GM12892 (cell line): Measurements from ENCODE around the gene SLCO3A1.

ENCODE experiments used
- POLR2A ChIP-seq: IDR thresholded peaks from 2 replicates; pipeline ENCODE4 v1.6.1; 2011; ENCODE audit warnings: low read depth, low read length, control low read depth
- TAF1 ChIP-seq: IDR thresholded peaks from 2 replicates; pipeline ENCODE4 v1.6.1; 2011; ENCODE audit warnings: low read depth, mild to moderate bottlenecking, control low read depth, low read length, borderline replicate concordance

DNA sequence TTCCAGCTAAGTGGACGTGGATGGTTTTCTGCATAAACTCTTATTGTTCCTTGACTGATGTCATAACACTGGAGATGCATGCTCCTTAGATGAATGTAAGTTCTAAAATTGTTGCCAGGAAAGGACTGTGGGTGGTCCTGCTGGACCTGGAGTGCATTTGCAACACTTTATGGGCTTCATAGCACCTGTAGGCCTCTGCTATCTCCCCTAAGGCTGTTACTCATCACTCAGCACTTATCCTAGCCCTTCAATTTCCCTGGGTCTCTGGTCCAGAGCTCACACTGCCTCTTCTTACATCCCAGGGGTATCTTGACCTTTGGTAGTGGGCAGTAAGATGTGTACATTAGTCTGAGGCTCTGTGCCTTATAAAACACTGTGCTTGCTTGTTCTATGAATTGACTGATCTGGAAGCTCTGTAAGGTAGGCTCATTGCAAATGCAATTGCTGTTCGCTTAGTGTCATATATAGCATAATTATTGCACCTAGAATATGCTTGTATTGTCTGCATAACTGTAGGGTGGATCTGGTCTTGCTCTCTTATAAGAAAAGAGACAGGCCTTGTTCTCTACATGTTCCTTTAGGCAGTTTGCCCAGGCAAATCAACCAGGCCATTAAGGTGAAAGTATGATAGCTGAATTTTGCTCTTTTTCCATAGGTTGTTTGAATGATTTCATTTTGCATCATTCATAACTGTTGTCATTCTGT lies 35.8 kb downstream of the SLCO3A1 start:
- TF ChIP-seq POLR2A (no peak), TAF1 (no peak)
